CD14-positive monocyte (primary cell): ENCODE results near the gene EPYC. TPM values are rescaled to one million over a fixed set of nuclear protein-coding genes. Genes with fewer than 3 reads are reported as not detected.

Experiments
- DNase-seq, 3 donors: peaks; one replicate each; pipeline ENCODE4 v3.0.0-alpha.2; 2011 to 2022
- H2AFZ ChIP-seq: 2 replicates; pipeline ENCODE4 v1.6.0; 2012; ENCODE audit warnings: mild to moderate bottlenecking, low read depth, low read length, inconsistent platforms; ENCODE audit not compliant: insufficient read depth, poor library complexity, severe bottlenecking
- H3K27ac ChIP-seq, 2 donors: 1 replicate in 1 of 2; 2 replicates in 1 of 2; pipeline ENCODE4 v1.5.1; 2012 to 2013; ENCODE audit warnings: low read length in 2 of 2, control low read depth in 1 of 2, inconsistent platforms in 1 of 2, low read depth in 1 of 2, mild to moderate bottlenecking in 1 of 2
- H3K27me3 ChIP-seq, 2 donors: one replicate each; pipeline versions ENCODE4 v1.6.0 to v1.6.1; 2011 to 2013; ENCODE audit warnings: low read length in 2 of 2; ENCODE audit not compliant: control insufficient read depth in 2 of 2, insufficient read depth in 2 of 2
- H3K36me3 ChIP-seq, 2 donors: replicated peaks in 1 of 2; 1 replicate in 1 of 2; 2 replicates in 1 of 2; pipeline versions ENCODE4 v1.5.1 to v1.6.1; 2012 to 2013; ENCODE audit warnings: low read length in 2 of 2, control low read depth in 1 of 2, inconsistent platforms in 1 of 2, mild to moderate bottlenecking in 1 of 2; ENCODE audit not compliant: insufficient read depth in 2 of 2, control insufficient read depth in 1 of 2
- H3K4me1 ChIP-seq, 2 donors: 1 replicate in 1 of 2; 2 replicates in 1 of 2; pipeline versions ENCODE4 v1.5.1 to v1.6.1; 2012 to 2013; ENCODE audit warnings: low read length in 2 of 2, control low read depth in 1 of 2, inconsistent platforms in 1 of 2, mild to moderate bottlenecking in 1 of 2, moderate library complexity in 1 of 2; ENCODE audit not compliant: insufficient read depth in 2 of 2, control insufficient read depth in 1 of 2
- H3K4me2 ChIP-seq: replicated peaks from 2 replicates; pipeline ENCODE3; 2012; ENCODE audit warnings: low read length, moderate library complexity, mild to moderate bottlenecking; ENCODE audit not compliant: poor library complexity, severe bottlenecking; ENCODE audit errors: extremely low read depth
- H3K4me3 ChIP-seq, 3 experiments: fragments of 200-600 bp in 1 of 3; sonication (generic) in 1 of 3; replicated peaks in 1 of 3; 1 replicate in 2 of 3; 2 replicates in 1 of 3; pipeline ENCODE4 v1.5.1; 2011 to 2013; ENCODE audit warnings: low read length in 3 of 3, mild to moderate bottlenecking in 3 of 3, control low read depth in 2 of 3, low read depth in 2 of 3, inconsistent platforms in 1 of 3, moderate library complexity in 1 of 3
- H3K79me2 ChIP-seq: 2 replicates; pipeline ENCODE4 v1.6.0; 2012; ENCODE audit warnings: mild to moderate bottlenecking, control low read depth, inconsistent platforms, low read length, moderate library complexity; ENCODE audit not compliant: insufficient read depth
- H3K9ac ChIP-seq: 2 replicates; pipeline ENCODE4 v1.6.0; 2017; ENCODE audit warnings: low read length, mild to moderate bottlenecking; ENCODE audit not compliant: insufficient read depth, poor library complexity, severe bottlenecking
- H3K9me3 ChIP-seq, 2 donors: replicated peaks in 1 of 2; 1 replicate in 1 of 2; 2 replicates in 1 of 2; pipeline versions ENCODE4 v1.5.1 to v1.6.1; 2012 to 2013; ENCODE audit warnings: low read length in 2 of 2, control low read depth in 1 of 2; ENCODE audit not compliant: control insufficient read depth in 1 of 2, insufficient read depth in 1 of 2
- H4K20me1 ChIP-seq: 2 replicates; pipeline ENCODE4 v1.6.0; 2012; ENCODE audit warnings: mild to moderate bottlenecking, low read length, control low read depth, moderate library complexity; ENCODE audit not compliant: insufficient read depth
- H3K27ac Mint-ChIP-seq, 7 donors: one replicate each; pipeline ENCODE4 v1.8.0; 2020; ENCODE audit warnings: mild to moderate bottlenecking in 7 of 7, mixed read lengths in 7 of 7, moderate library complexity in 6 of 7, inconsistent platforms in 2 of 7
- H3K27me3 Mint-ChIP-seq, 3 donors: one replicate each; pipeline ENCODE4 v1.8.0; 2021 to 2022; ENCODE audit warnings: low read depth in 3 of 3, mild to moderate bottlenecking in 3 of 3, mixed read lengths in 3 of 3, moderate library complexity in 3 of 3, inconsistent platforms in 1 of 3
- H3K36me3 Mint-ChIP-seq, 2 donors: one replicate each; pipeline ENCODE4 v1.8.0; 2020; ENCODE audit warnings: mixed read lengths in 2 of 2, inconsistent platforms in 1 of 2, mild to moderate bottlenecking in 1 of 2
- H3K4me1 Mint-ChIP-seq: one replicate; pipeline ENCODE4 v1.8.0; 2020; ENCODE audit warnings: mild to moderate bottlenecking, mixed read lengths
- H3K4me3 Mint-ChIP-seq, 2 donors: one replicate each; pipeline ENCODE4 v1.8.0; 2020; ENCODE audit warnings: mild to moderate bottlenecking in 2 of 2, mixed read lengths in 2 of 2, moderate library complexity in 1 of 2
- H3K9me3 Mint-ChIP-seq, 7 donors: one replicate each; pipeline ENCODE4 v1.8.0; 2020 to 2022; ENCODE audit warnings: mixed read lengths in 7 of 7, mild to moderate bottlenecking in 6 of 7, moderate library complexity in 6 of 7, inconsistent platforms in 2 of 7
- CTCF ChIP-seq: fragments of 200-600 bp; IDR thresholded peaks from one replicate; pipeline ENCODE4 v1.8.0; 2022; ENCODE audit warnings: antibody characterized with exemption, mild to moderate bottlenecking
- WGBS: methylation state at CpG from one replicate; pipeline ENCODE4 v1.1.5; 2013; ENCODE audit warnings: missing lambda C conversion rate; ENCODE audit not compliant: insufficient coverage; 5-methylcytosine and 5-hydroxymethylcytosine counted together
- intact Hi-C, 2 donors: fragments of 100-400 bp; cut with micrococcal nuclease; formaldehyde crosslinking; loops; one replicate each; pipeline versions ENCODE4 v1.15.0 to v1.15.1; 2023
- polyA plus RNA-seq, 3 donors: library from polyadenylated mRNA; depleted of rRNA in 1 of 3; unstranded in 2 of 3; stranded (reverse) in 1 of 3; fragments of 300-500 nt in 2 of 3; fragments of >200 nt in 1 of 3; fragmentation: Illumina TruSeq in 2 of 3; gene quantifications; 1 replicate in 2 of 3; 2 replicates in 1 of 3; pipeline ENCODE4 v1.2.3, GENCODE V29; 2012 to 2021

The EPYC gene
- polyA plus RNA-seq, 3 donors: not detected

DNA sequence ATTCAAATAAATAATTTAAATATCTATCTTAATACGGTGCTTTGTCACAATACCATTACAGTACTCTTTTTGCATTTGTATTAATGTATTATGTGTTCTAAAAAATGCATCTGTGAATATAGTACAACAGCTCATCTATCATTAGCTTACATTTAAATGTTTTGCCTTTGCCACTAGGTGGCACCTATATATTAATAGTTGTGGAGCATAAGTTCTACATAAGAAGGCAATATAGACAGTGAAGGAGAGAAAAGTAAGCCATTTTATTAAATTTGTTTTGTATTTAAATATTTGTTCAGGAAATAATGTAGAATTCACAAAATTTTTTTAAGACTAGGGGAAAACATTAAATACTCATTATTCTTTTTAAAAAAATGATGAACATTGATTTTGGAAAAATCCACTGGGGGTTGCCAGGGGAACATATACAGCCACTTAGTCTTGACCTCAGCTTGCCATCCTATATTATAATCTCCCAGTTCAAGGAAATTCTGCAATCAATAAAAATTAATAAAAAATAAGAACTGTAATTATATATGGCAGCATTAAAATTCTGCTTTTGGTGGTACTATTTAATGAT is 59.6 kb downstream of the EPYC start:
- Histone ChIP-seq H3K27me3 (no peaks in the 10 kb centered on the region), H3K79me2 (no peaks in the 10 kb centered on the region), H3K9ac (no peak overlapping the region), H3K36me3 (no peaks in the 10 kb centered on the region), H3K4me3 (no peak overlapping the region), H3K4me1 (no peaks in the 10 kb centered on the region), H2AFZ (no peak overlapping the region), H3K27ac (no peak overlapping the region), H3K4me2 (no peak overlapping the region), H3K9me3 (no peaks in the 10 kb centered on the region), H4K20me1 (no peaks in the 10 kb centered on the region)
- no peaks in the 10 kb centered on the region for H3K27me3 Mint-ChIP-seq
- DNase-seq: no peak
- H3K36me3 Mint-ChIP-seq: no peaks in the 10 kb centered on the region
- no CpG with 5 or more reads among the region's 1 CpG for WGBS
- intact Hi-C loops: no loop called here
- no peaks in the 10 kb centered on the region for H3K4me1 Mint-ChIP-seq
- TF ChIP-seq CTCF: peak; percentile 39
- H3K27ac Mint-ChIP-seq: no peak overlapping the region
- no peak overlapping the region for H3K4me3 Mint-ChIP-seq
- H3K9me3 Mint-ChIP-seq: no peaks in the 10 kb centered on the region

GRCh38 chr12:90943255-90943654 is 61.5 kb downstream of the EPYC start:
- WGBS: 100% methylated on average over 1 of the region's 1 CpG
- Histone ChIP-seq H2AFZ (no peak overlapping the region), H3K4me1 (no peaks in the 10 kb centered on the region), H3K9me3 (no peaks in the 10 kb centered on the region), H3K27ac (no peak overlapping the region), H3K36me3 (no peaks in the 10 kb centered on the region), H3K79me2 (no peaks in the 10 kb centered on the region), H4K20me1 (no peaks in the 10 kb centered on the region), H3K4me2 (no peak overlapping the region), H3K27me3 (no peaks in the 10 kb centered on the region), H3K4me3 (no peak overlapping the region), H3K9ac (no peak overlapping the region)
- Mint-ChIP-seq H3K4me1 (no peaks in the 10 kb centered on the region), H3K27ac (no peak overlapping the region), H3K9me3 (no peaks in the 10 kb centered on the region), H3K36me3 (no peaks in the 10 kb centered on the region), H3K27me3 (peaks cover 0 to 2% (median 1%) of the 10 kb centered on the region in 3 donors), H3K4me3 (no peak overlapping the region)
- DNase-seq: no peak
- intact Hi-C loops: no loop called here
- TF ChIP-seq CTCF: no peak
